Spleen (tissue), 13 donors: ENCODE results near the gene PSMA6. TPM values are rescaled to one million over a fixed set of nuclear protein-coding genes. Genes with fewer than 3 reads are reported as not detected.

Experiments
- DNase-seq: peaks from one replicate; pipeline ENCODE4 v3.0.0-alpha.2; 2020
- H3K27ac ChIP-seq, 8 donors: fragments of 200-600 bp; sonication (generic) in 7 of 8; 1 replicate in 4 of 8; 2 replicates in 4 of 8; pipeline versions ENCODE4 v1.5.0 to v1.8.0; 2016 to 2021; ENCODE audit warnings: inconsistent platforms in 4 of 8, mild to moderate bottlenecking in 4 of 8, moderate library complexity in 1 of 8
- H3K27me3 ChIP-seq, 7 donors: fragments of 200-600 bp; sonication (generic) in 6 of 7; replicated peaks in 1 of 7; 1 replicate in 4 of 7; 2 replicates in 3 of 7; pipeline versions ENCODE4 v1.5.0 to v1.8.0; 2016 to 2021; ENCODE audit warnings: inconsistent platforms in 3 of 7, mild to moderate bottlenecking in 1 of 7
- H3K36me3 ChIP-seq, 6 donors: fragments of 200-600 bp; sonication (generic) in 5 of 6; 1 replicate in 4 of 6; 2 replicates in 2 of 6; pipeline versions ENCODE4 v1.5.0 to v1.8.0; 2016 to 2021; ENCODE audit warnings: inconsistent platforms in 2 of 6
- H3K4me1 ChIP-seq, 6 donors: fragments of 200-600 bp; sonication (generic) in 5 of 6; 1 replicate in 3 of 6; 2 replicates in 3 of 6; pipeline versions ENCODE4 v1.5.0 to v1.8.0; 2016 to 2021; ENCODE audit warnings: inconsistent platforms in 3 of 6
- H3K4me3 ChIP-seq, 8 donors: fragments of 200-600 bp; sonication (generic) in 7 of 8; 1 replicate in 4 of 8; 2 replicates in 4 of 8; pipeline versions ENCODE4 v1.5.0 to v1.8.0; 2016 to 2021; ENCODE audit warnings: inconsistent platforms in 4 of 8, mild to moderate bottlenecking in 4 of 8, moderate library complexity in 2 of 8
- H3K9me3 ChIP-seq, 8 donors: fragments of 200-600 bp; sonication (generic) in 7 of 8; 1 replicate in 4 of 8; 2 replicates in 4 of 8; pipeline versions ENCODE4 v1.5.0 to v1.8.0; 2016 to 2021; ENCODE audit warnings: inconsistent platforms in 4 of 8
- CTCF ChIP-seq, 11 experiments: fragments of 200-600 bp in 7 of 11; fragments of 450-650 bp in 4 of 11; sonication (generic) in 4 of 11; IDR thresholded peaks in 8 of 11; conservative IDR thresholded peaks in 3 of 11; 1 replicate in 7 of 11; 2 replicates in 4 of 11; pipeline versions ENCODE4 v1.4.0 to v1.8.0; 2016 to 2021; ENCODE audit warnings: antibody characterized with exemption in 11 of 11, inconsistent platforms in 4 of 11, mild to moderate bottlenecking in 1 of 11
- POLR2A ChIP-seq, 3 donors: fragments of 450-650 bp; IDR thresholded peaks; one replicate each; pipeline ENCODE4 v1.5.1; 2017; ENCODE audit warnings: antibody characterized with exemption in 3 of 3, mild to moderate bottlenecking in 1 of 3
- POLR2AphosphoS5 ChIP-seq, 3 donors: sonication (generic); formaldehyde crosslinking; IDR thresholded peaks; one replicate each; pipeline ENCODE4 v1.5.1; 2017; ENCODE audit warnings: antibody characterized with exemption in 3 of 3
- WGBS, 5 donors: extraction: QIAGEN DNeasy Blood & Tissue Kit in 3 of 5; methylation state at CpG; one replicate each; pipeline versions ENCODE4 v1.1.5 to v1.1.7; 2013 to 2018; 5-methylcytosine and 5-hydroxymethylcytosine counted together
- intact Hi-C: fragments of 100-400 bp; cut with DNase I; formaldehyde crosslinking; loops from one replicate; pipeline ENCODE4 v1.15.0; 2023; ENCODE audit warnings: low total_unique reads
- long read RNA-seq, 2 donors: transcript quantifications; one replicate each; lab custom pipeline, GENCODE V29; 2026
- polyA plus RNA-seq, 3 donors: library from polyadenylated mRNA; stranded (reverse); fragments of 200-250 nt; gene quantifications; one replicate each; pipeline ENCODE4 v1.2.1, GENCODE V29; 2013
- total RNA-seq, 7 donors: library from RNA; depleted of rRNA in 3 of 7; stranded (reverse); fragments of >200 nt in 3 of 7; fragmentation: NEBNext Ultra II Directional in 4 of 7; extraction: Animal tissue kit (Norgen Biotek cat#: 25700) in 4 of 7; gene quantifications; one replicate each; pipeline versions ENCODE4 v1.1.0 to v1.2.1, GENCODE V29; 2016 to 2021
- donor health status: healthy with polysubstance abuse.
- donor health status: DM: no; HTN: no; CAD: no; lungs with moderate emphysema.
- donor health status: DM: no; HTN: no; CAD: no.
- donor health status: Bipolar disorder and iron deficiency.
- donor health status: healthy.
- donor health status: DM: no; HTN: no; CAD: no.
- donor health status: DM: yes; HTN: yes; CAD: no.

Gene PSMA6
- total RNA-seq (100 to 1,000 TPM; 120 to 185 (median 129) TPM), polyA plus RNA-seq (100 to 1,000 TPM; 108 to 171 (median 164) TPM)
- long read RNA-seq, donor 1, full-length matches to known transcripts, result 109 of 114 reads
- long read RNA-seq, donor 1, partial matches to known transcripts, result 5 of 114 reads
- long read RNA-seq, donor 1, other reads (novel, unspliced or antisense), result 0 of 114 reads
- long read RNA-seq, donor 2, full-length matches to known transcripts, result 67 of 67 reads
- long read RNA-seq, donor 2, partial matches to known transcripts, result 0 of 67 reads
- long read RNA-seq, donor 2, other reads (novel, unspliced or antisense), result 0 of 67 reads

GRCh38 chr14:35292051-35292769 lies at the start of gene PSMA6:
TSS of gene PSMA6 (plus strand) at chr14:35292382. CDS start at chr14:35292477, 95 bp downstream.
- no peaks in the 10 kb centered on the region for H3K27me3 ChIP-seq
- peak within 1 kb of the TSS; percentile 82 to 95 (median 92) for H3K27ac ChIP-seq
- peak within 1 kb of the TSS; percentile 80 to 94 (median 90) for H3K4me3 ChIP-seq
- DNase-seq, result peak; percentile 100
- no peaks in the 10 kb centered on the region for H3K9me3 ChIP-seq
- TF ChIP-seq POLR2AphosphoS5 (IDR thresholded peaks at IDR 0.05) (peak; percentile 97 to 98 (median 97)), CTCF (IDR thresholded peaks at IDR 0.05 in 8 of 11, conservative IDR thresholded peaks at IDR 0.05 in 3 of 11) (peak in 2 of 11 experiments; percentile 10 to 20), POLR2A (IDR thresholded peaks at IDR 0.05) (peak in 1 of 3 donors; percentile 36)
- peaks cover 0 to 14% (median 2%) of the 10 kb centered on the region in 6 donors for H3K36me3 ChIP-seq
- intact Hi-C loops, result no loop called here
- peaks cover 41 to 72% (median 63%) of the 10 kb centered on the region in 6 donors for H3K4me1 ChIP-seq
- WGBS, 5 donors, result 0 to 1% (median 0%) methylated on average over 26 to 40 of the region's 40 CpGs

- H3K36me3 ChIP-seq, result no peaks in the 10 kb centered on the region
- WGBS, 5 donors, result 91 to 99% (median 96%) methylated on average over 5 of the region's 5 CpGs
- TF ChIP-seq POLR2AphosphoS5 (IDR thresholded peaks at IDR 0.05), result no peak
- H3K9me3 ChIP-seq, result no peaks in the 10 kb centered on the region
- no peaks in the 10 kb centered on the region for H3K27me3 ChIP-seq
- no peak overlapping the region for H3K4me3 ChIP-seq
- peaks cover 0 to 12% (median 10%) of the 10 kb centered on the region in 6 donors for H3K4me1 ChIP-seq
- no peak for DNase-seq
- H3K27ac ChIP-seq, result no peak overlapping the region
- intact Hi-C loops, result no loop called here
Measured at GRCh38 chr14:35242599-35243311, 49.4 kb upstream of the PSMA6 start.

DNA sequence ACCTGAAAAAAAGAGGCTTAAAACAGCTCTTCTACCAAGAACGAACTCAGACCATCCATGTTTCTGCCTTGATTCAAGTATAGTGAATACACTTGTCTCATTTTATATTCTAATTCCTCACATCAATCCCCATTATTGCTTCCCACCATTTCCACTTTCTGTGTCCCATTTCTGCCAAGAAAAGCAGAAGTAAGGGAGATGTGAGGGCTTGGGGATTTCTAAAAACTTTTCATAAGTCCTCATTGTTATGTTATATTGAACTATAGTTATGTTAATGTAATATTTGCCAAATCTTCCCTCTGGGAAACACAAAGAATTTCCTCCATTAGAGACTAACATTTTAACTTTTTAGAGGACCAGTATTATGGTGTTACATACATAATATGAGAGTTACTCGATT lies 48.2 kb upstream of the PSMA6 start:
- peaks cover 0 to 5% (median 0%) of the 10 kb centered on the region in 6 donors for H3K36me3 ChIP-seq
- no peak overlapping the region for H3K27ac ChIP-seq
- intact Hi-C loops, result no loop called here
- WGBS, 5 donors, result 86 to 95% (median 92%) methylated on average over 2 of the region's 2 CpGs
- H3K4me1 ChIP-seq, result peaks cover 0 to 19% (median 14%) of the 10 kb centered on the region in 6 donors
- H3K9me3 ChIP-seq, result no peaks in the 10 kb centered on the region
- TF ChIP-seq CTCF (IDR thresholded peaks at IDR 0.05 in 8 of 11, conservative IDR thresholded peaks at IDR 0.05 in 3 of 11) (no peak), POLR2A (IDR thresholded peaks at IDR 0.05) (no peak), POLR2AphosphoS5 (IDR thresholded peaks at IDR 0.05) (no peak)
- H3K4me3 ChIP-seq, result no peak overlapping the region
- H3K27me3 ChIP-seq, result no peaks in the 10 kb centered on the region
- no peak for DNase-seq

- no peak overlapping the region for H3K27ac ChIP-seq
- H3K4me1 ChIP-seq, result peaks cover 0 to 19% (median 14%) of the 10 kb centered on the region in 6 donors
- H3K36me3 ChIP-seq, result peaks cover 0 to 7% (median 0%) of the 10 kb centered on the region in 6 donors
- TF ChIP-seq CTCF (IDR thresholded peaks at IDR 0.05 in 8 of 11, conservative IDR thresholded peaks at IDR 0.05 in 3 of 11) (no peak), POLR2AphosphoS5 (IDR thresholded peaks at IDR 0.05) (no peak), POLR2A (IDR thresholded peaks at IDR 0.05) (no peak)
- no peak for DNase-seq
- H3K27me3 ChIP-seq, result no peaks in the 10 kb centered on the region
- 72 to 89% (median 87%) methylated on average over 4 of the region's 4 CpGs for WGBS, 5 donors
- no peaks in the 10 kb centered on the region for H3K9me3 ChIP-seq
- no peak overlapping the region for H3K4me3 ChIP-seq
- intact Hi-C loops, result no loop called here
Measured at GRCh38 chr14:35244542-35244941, 47.6 kb upstream of the PSMA6 start.
